Purkinje cell (primary cell): ENCODE results near the gene PUM2. TPM values are rescaled to one million over a fixed set of nuclear protein-coding genes. Genes with fewer than 3 reads are reported as not detected.

ENCODE experiments used
- polyA plus RNA-seq: library from polyadenylated mRNA; unstranded; fragments of >200 nt; fragmentation: Nextera tagmentation; gene quantifications from 2 replicates; pipeline ENCODE4 v1.2.1, GENCODE V29; 2014

The PUM2 gene
- polyA plus RNA-seq = 15.9 and 22.7 TPM in 2 replicates

DNA sequence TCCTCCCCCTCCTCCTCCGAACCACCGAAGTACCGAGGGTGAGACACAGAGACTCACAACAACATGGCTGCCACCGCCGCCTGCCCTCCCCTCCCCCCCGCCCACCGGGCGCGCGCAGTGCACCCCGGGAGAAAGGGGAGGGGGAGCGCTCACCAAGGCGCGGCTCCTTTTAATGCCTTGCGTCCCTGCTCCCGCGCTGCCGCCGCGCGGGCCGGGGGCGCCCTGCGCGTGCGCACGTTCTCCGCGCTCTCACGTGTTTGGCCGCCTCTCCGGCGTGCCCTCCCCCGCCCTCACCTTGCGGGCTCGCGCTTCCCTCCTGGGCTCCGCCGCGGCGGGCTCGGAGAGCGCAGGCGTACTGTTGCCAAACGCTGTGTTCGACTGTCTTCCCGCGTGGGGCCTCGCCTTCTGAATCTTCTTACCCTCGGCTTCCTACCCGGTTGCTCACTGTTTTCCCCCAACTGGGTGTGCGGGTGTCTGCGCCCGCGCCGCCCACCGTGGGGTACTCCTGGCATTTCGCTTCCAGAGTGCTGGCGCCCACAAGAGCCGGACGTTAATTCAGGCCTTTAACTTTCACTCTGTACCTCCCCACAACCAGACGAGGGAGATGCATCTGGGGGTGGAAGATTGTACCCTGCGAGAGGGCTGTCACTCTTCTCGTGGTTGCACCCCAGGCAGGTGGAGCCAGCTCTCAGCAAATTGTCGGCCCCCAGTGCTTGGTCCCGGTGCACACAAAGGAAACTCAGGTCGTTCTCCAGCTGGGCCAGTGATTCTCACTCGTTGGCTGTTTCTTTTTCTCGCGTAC lies at the start of gene PUM2:
Gene PUM2 (minus strand): TSS at position 92 of the 802 bp plus-strand sequence. CDS start 23,484 bp downstream, outside the sequence.

GRCh38 chr2:20224716-20225293 lies 125.8 kb downstream of the PUM2 start, which contains the start of gene SDC1:
Gene SDC1, minus strand, starts transcription at chr2:20225130. Its CDS starts 263 bp downstream, at chr2:20224867.

Other genes with a start within 250 kb of the PUM2 start
- 3.1 and 9.0 TPM in 2 replicates for gene SDC1, start 125.7 kb downstream of the PUM2 start, polyA plus RNA-seq
- 11.9 and 27.7 TPM in 2 replicates for gene RHOB, start 96.2 kb upstream of the PUM2 start, polyA plus RNA-seq